ENCODE results near the gene OR14A2. TPM values are rescaled to one million over a fixed set of nuclear protein-coding genes. Genes with fewer than 3 reads are reported as not detected.
"Not testable (repeated sequence)": the region's sequence is repeated elsewhere in the genome, so short reads cannot be mapped to it uniquely, and the experiment has no call there.

The OR14A2 gene
- polyA plus RNA-seq (2011; rRNA removed) = not detected in 2 replicates
- polyA minus RNA-seq (2011; rRNA and poly(A)+ RNA removed) = not detected in 2 replicates

DNA sequence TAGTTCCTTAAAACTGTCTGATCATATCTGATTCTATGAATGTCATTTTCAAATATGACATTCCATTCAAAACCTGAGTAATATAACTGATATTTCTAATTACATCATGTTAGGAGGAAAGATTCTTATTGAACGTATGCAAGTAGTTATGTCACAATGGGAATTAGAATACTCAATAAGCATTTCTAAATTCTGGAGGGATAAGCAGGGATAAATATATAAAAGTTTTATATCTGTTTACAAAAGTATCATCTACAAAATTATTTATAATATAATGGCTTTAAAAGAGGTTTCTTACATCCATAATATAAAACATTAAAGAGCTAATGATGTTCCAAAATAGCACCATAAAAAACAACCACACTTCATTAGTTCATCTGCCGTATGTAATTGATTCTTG lies at the start of gene OR14A2:
Gene OR14A2, minus strand, starts transcription at position 101 of the 400 bp plus-strand sequence.
- TF ChIP-seq, protein P1, sequence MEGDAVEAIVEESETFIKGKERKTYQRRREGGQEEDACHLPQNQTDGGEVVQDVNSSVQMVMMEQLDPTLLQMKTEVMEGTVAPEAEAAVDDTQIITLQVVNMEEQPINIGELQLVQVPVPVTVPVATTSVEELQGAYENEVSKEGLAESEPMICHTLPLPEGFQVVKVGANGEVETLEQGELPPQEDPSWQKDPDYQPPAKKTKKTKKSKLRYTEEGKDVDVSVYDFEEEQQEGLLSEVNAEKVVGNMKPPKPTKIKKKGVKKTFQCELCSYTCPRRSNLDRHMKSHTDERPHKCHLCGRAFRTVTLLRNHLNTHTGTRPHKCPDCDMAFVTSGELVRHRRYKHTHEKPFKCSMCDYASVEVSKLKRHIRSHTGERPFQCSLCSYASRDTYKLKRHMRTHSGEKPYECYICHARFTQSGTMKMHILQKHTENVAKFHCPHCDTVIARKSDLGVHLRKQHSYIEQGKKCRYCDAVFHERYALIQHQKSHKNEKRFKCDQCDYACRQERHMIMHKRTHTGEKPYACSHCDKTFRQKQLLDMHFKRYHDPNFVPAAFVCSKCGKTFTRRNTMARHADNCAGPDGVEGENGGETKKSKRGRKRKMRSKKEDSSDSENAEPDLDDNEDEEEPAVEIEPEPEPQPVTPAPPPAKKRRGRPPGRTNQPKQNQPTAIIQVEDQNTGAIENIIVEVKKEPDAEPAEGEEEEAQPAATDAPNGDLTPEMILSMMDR (IDR thresholded peaks at IDR 0.05; ENCODE audit: insufficient read depth, low read depth, low read length) = no peak
- no peak for DNase-seq (ENCODE audit: low read depth)
- Histone ChIP-seq H3K4me3 (ENCODE audit: low read depth, low read length) (no peak within 1 kb of the TSS), H3K27me3 (ENCODE audit: control insufficient read depth, insufficient read depth, low read length) (no peaks in the 10 kb centered on the region), H3K36me3 (ENCODE audit: control insufficient read depth, insufficient read depth, low read length) (no peaks in the 10 kb centered on the region)
- ChIA-PET CTCF (no interaction called here), POLR2A (no interaction called here)

DNA sequence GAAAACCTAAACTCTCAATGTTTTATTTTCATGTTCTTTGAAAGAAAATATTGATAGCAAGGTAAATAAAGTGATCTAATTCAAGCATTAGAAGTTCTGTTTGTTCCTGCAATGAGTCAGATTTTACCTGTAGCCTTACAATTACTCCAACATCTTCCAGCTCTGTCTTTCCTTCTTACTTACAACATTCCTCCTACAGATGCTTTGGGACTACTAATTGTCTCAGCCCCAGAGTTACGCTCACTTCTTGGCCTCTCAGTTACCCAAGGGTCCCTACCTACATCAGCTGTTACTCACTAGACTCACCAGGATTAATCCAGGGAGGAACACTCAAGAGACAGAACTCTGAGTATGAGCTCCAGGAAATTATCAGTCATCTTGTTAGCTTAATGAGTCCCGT lies 49.6 kb upstream of the OR14A2 start:
- Histone ChIP-seq H3K4me3 (ENCODE audit: low read depth, low read length) (no peak overlapping the region), H3K27me3 (ENCODE audit: control insufficient read depth, insufficient read depth, low read length) (no peaks in the 10 kb centered on the region), H3K36me3 (ENCODE audit: control insufficient read depth, insufficient read depth, low read length) (no peaks in the 10 kb centered on the region)
- CTCF ChIA-PET = no interaction called here
- POLR2A ChIA-PET = no interaction called here
- no peak for DNase-seq (ENCODE audit: low read depth)
- TF ChIP-seq, protein P1 (IDR thresholded peaks at IDR 0.05; ENCODE audit: insufficient read depth, low read depth, low read length) = no peak

DNA sequence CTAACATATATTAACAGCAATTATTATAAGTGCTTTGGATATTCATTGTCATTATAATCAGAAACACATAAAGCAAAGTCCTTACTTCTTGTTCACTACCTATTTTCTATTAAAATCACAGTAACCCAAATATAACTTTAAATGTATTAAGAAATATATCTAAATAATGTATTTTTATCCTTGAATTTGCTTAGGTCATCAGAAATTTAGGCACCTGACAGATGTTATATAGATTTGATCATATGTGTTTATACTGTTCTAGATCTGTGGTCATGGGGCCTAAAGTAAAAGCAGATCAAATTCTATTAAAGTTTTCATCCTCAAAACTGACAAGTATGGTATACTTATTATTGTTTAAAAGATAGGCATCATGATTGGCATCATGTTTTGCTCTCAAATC lies 21.7 kb upstream of the OR14A2 start:
- Histone ChIP-seq H3K27me3 (ENCODE audit: control insufficient read depth, insufficient read depth, low read length) (no peaks in the 10 kb centered on the region), H3K4me3 (ENCODE audit: low read depth, low read length) (no peak overlapping the region), H3K36me3 (ENCODE audit: control insufficient read depth, insufficient read depth, low read length) (no peaks in the 10 kb centered on the region)
- POLR2A ChIA-PET = no interaction called here
- CTCF ChIA-PET = no interaction called here
- no peak for DNase-seq (ENCODE audit: low read depth)
- TF ChIP-seq, protein P1 (IDR thresholded peaks at IDR 0.05; ENCODE audit: insufficient read depth, low read depth, low read length) = no peak

DNA sequence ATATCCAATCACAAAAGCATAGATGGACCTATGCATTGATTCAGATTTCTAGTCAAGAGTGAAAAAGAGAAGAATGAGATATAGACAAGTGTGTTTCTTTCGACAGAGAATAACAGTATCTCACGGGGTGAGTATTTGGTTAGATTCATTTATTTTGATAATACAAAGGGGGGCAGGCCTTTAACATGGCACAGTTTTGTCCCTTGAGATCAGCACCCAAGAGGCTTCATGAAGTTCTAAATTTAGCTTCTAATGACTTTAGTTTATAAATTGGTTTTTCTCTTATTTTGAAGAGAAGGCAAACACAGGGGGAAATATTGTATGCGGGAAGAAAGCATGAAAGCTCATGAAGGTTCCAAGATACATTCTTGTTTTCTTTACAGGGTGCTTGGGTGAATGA lies 12.5 kb upstream of the OR14A2 start, which contains the start of gene OR1C1:
Gene OR1C1, minus strand, starts transcription at position 101 of the 400 bp plus-strand sequence. CDS start 2,150 bp downstream, outside the sequence.
- Histone ChIP-seq H3K36me3 (ENCODE audit: control insufficient read depth, insufficient read depth, low read length) (no peaks in the 10 kb centered on the region), H3K27me3 (ENCODE audit: control insufficient read depth, insufficient read depth, low read length) (no peaks in the 10 kb centered on the region), H3K4me3 (ENCODE audit: low read depth, low read length) (no peak within 1 kb of the TSS)
- ChIA-PET POLR2A (no interaction called here), CTCF (no interaction called here)
- TF ChIP-seq, protein P1 (IDR thresholded peaks at IDR 0.05; ENCODE audit: insufficient read depth, low read depth, low read length) = no peak
- DNase-seq (ENCODE audit: low read depth) = no peak

DNA sequence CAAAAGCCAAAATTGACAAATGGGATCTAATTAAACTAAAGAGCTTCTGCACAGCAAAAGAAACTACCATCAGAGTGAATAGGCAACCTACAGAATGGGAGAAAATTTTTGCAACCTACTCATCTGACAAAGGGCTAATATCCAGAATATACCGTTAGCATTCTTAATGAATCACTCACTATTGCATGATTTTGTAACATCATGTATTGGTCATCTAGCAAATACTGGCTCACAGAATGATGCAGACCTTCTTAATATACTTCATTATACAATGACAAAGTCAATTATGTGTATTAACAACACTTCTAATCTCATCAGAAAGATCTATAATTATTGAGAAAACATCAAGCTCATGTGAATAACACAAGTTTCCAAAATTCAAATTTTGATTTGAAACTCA lies 6.4 kb upstream of the OR14A2 start:
- CTCF ChIA-PET; H3K4me3 ChIP-seq (ENCODE audit: low read depth, low read length); POLR2A ChIA-PET; H3K27me3 ChIP-seq (ENCODE audit: control insufficient read depth, insufficient read depth, low read length); DNase-seq (ENCODE audit: low read depth); H3K36me3 ChIP-seq (ENCODE audit: control insufficient read depth, insufficient read depth, low read length): not testable (repeated sequence)

DNA sequence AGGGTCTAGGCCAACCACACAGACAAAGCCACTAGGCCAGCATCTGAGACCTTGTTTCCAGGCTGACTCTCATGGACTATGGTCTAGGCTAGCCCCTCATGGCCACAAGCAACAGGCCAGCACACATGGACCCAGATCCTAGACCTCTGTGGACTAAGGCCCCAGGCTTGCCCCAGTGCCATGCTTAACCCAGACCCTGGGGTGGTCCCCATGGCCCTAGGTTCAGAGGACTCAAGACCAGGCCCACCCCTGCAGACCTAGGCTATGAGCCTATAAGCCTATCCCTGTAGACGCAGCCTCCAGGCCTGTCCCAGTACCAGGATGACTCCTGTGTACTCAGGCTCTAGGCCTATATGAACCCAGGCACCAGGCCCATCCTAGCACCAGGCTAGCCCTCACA lies 1.9 kb upstream of the OR14A2 start:
- TF ChIP-seq, protein P1 (IDR thresholded peaks at IDR 0.05; ENCODE audit: insufficient read depth, low read depth, low read length) = no peak
- CTCF ChIA-PET = no interaction called here
- POLR2A ChIA-PET = no interaction called here
- no peak for DNase-seq (ENCODE audit: low read depth)
- Histone ChIP-seq H3K36me3 (ENCODE audit: control insufficient read depth, insufficient read depth, low read length) (no peaks in the 10 kb centered on the region), H3K4me3 (ENCODE audit: low read depth, low read length) (no peak overlapping the region), H3K27me3 (ENCODE audit: control insufficient read depth, insufficient read depth, low read length) (no peaks in the 10 kb centered on the region)
